Occipital lobe (tissue), 2 donors: ENCODE measurements around the gene NPIPA1. TPM values are rescaled to one million over a fixed set of nuclear protein-coding genes. Genes with fewer than 3 reads are reported as not detected.
"Not testable (repeated sequence)": the region's sequence is repeated elsewhere in the genome, so short reads cannot be mapped to it uniquely, and the experiment has no call there.

Source experiments
- DNase-seq: peaks from one replicate; lab custom pipeline; 2025; lab: John Stamatoyannopoulos, UW
- total RNA-seq: library from RNA; depleted of rRNA; stranded (reverse); fragments of >200 nt; gene quantifications from one replicate; pipeline ENCODE4 v1.2.3, GENCODE V29; 2014

The NPIPA1 gene
- total RNA-seq, 1 donor from 2014 or later = 39.3 TPM

DNA sequence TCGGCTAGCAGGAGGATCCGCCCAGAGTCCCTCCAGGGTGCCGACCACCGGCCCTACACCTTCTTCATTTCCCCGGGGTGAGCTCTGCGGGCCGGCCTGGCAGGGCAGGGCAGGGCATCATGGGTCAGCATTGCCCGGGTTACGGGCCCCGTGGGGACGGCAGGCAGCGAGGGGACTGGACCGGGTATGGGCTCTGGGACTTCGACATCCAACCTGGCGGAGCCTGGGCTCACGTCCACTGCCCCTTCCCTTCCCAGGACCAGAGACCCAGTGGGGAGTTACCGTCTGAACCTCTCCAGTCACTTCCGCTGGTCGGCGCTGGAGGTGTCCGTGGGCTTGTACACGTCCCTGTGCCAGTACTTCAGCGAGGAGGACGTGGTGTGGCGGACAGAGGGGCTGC is 7.0 kb upstream of the NPIPA1 start:
- DNase-seq = not testable (repeated sequence)

DNA sequence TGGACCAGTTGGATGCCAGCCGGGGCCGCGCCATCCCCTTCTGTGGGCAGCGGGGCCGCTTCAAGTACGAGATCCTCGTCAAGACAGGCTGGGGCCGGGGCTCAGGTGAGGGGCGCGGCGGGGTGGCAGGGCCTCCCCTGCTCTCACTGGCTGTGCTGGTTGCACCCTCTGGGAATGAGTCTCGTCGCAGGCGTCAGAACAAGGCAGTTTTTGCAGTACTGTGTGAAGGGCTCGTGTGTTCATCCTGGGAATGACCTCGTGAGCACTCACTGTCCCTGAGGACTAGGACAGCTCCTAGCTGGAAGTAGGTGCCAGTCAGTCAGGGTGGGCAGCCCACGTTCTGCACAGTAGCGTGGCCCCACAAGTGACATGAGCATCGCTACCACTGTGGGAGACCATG is 6.3 kb upstream of the NPIPA1 start:
- not testable (repeated sequence) for DNase-seq

DNA sequence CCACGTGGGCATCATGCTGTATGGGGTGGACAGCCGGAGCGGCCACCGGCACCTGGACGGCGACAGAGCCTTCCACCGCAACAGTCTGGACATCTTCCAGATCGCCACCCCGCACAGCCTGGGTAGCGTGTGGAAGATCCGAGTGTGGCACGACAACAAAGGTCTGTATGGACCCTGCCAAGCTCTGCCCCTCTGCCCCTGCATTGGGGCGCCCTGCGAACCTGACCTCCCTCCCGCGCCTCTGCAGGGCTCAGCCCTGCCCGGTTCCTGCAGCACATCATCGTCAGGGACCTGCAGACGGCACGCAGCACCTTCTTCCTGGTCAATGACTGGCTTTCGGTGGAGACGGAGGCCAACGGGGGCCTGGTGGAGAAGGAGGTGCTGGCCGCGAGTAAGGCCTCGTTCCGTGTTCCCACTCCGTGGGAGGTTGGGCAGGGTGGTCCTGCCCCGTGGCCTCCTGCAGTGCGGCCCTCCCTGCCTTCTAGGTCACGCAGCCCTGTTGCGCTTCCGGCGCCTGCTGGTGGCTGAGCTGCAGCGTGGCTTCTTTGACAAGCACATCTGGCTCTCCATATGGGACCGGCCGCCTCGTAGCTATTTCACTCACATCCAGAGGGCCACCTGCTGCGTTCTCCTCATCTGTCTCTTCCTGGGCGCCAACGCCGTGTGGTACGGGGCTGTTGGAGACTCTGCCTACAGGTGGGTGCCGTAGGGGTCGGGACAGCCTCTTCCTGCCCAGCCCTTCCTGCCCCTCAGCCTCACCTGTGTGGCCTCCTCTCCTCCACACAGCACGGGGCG is 4.5 kb upstream of the NPIPA1 start:
- not testable (repeated sequence) for DNase-seq

DNA sequence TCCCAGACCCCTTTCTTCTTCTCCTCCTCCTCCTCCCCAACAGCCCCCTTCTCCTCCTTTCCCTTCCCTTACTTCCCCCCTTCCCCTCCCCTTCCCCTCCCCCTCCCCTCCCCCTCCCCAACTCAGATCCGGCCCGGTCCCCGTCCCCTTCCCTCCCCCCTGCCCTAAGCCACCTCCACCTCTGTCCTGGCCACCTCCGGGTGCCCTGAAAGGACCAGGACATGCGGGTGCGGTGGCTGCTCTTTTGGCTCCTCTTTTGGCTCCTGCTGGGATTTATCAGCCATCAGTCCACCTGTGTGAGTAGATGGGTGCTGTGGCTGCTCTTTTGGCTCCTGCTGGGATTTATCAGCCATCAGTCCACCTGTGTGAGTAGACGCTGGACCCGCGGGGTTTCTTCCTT is 751 bp downstream of the NPIPA1 start:
- not testable (repeated sequence) for DNase-seq

DNA sequence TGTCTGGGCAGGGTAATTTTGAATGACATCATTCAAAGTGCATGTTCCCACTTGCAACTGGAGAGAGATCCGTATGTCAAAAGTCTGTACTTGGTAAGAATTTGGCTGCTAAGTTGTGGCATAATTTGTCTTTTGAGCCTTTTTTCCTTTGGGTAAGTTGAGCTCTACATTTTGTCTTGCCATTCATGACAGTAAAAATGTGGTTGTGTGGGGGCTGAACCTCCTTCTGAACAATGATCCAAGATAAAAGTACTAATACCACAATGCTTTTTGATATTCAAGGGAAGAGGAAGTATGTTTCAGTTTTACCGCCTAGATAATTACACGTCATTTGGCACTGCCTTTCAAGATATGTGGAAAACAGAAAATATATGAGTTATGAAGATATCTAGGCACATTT is 5.4 kb downstream of the NPIPA1 start:
- DNase-seq = not testable (repeated sequence)

DNA sequence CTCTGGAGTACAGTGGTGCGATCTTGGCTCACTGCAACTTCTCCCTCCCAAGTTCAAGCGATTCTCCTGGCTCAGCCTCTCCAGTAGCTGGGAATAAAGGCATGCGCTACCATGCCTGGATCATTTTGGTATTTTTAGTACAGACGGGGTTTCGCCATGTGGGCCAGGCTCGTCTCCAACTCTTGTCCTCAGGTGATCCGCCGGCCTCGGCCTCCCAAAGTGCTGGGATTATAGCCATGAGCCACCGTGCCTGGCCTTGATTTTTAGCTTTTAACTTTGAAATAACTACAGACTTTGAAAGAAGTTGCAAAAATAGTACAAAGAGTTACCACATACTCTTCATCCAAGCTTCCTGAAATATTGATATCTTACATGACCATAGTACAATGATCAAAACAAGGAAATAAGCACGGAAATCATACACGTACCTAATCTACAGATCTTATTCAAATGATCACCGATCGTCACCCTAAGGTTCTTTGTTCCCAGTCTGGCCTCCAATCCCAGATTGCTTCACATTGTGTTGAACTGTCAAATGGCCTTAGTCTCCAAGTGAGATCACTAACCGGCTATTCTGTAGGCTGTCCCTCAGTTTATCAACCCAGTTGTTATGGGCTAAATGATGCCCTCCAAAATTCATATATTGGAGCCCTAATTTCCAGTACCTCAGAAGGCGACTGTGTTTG is 18.4 kb downstream of the NPIPA1 start:
- DNase-seq = no peak

DNA sequence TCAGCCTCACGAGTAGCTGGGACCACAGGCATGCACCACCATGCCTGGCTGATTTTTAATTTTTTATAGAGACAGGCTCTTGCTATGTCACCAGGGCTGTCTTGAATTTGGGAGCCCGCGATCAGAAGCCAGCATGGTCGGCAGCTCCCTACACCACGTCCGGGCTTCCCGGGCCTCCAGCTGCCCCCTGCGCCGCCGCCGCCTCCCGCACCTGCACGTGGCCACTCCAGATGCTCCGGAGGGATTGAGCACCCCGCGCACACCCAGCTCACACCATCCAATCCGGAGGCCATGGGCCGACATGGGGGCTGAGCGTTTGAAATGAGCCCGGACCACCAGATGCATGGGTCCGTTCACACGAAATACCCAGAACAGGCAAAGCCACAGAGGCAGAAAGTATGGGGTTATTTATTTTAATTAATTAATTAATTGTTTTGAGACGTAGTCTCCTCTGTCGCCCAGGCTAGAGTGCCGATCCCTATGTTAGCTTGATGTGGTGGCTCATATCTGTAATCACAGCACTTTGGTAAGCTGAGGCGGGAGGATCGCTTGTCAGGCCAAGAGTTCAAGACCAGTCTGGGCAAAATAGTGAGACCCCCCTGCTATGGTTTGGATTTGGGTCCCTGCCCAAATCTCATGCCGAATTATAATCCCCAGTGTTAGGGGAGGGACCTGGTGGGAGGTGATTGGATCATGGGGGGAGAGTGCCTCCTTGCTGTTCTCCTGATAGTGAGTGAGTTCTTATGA is 20.5 kb downstream of the NPIPA1 start:
- DNase-seq = no peak

DNA sequence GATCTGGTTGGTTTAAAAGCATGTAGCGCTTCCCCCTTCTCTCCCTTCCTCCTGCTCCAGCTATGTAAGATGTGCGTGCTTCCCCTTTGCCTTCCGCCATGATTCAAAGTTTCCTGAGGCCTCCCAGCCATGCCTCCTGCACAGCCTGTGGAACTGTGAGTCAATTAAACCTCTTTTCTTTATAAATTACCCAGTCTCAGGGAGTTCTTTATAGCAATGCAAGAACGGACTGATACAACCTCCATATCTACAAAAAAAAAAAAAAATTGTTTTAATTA is 21.0 kb downstream of the NPIPA1 start:
- DNase-seq = no peak

DNA sequence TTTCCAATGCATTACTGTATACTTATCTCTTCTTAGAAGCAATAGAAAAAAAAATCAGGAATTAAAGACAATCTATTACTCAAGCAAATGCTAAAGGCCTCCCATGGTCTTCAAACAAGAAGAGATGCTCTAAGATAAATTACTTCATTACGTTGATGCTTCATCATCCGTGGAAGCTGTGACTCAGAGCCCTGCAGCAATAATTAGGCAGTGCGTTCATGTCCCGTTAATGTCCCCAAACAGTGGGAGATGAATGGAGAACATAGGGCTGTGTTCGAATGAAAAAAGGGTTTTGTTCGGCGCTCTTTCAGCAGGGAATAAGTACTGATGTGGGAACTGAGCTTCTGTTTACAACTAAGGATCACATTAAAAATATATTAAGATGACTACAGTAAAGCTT is 21.7 kb downstream of the NPIPA1 start:
- DNase-seq = no peak

DNA sequence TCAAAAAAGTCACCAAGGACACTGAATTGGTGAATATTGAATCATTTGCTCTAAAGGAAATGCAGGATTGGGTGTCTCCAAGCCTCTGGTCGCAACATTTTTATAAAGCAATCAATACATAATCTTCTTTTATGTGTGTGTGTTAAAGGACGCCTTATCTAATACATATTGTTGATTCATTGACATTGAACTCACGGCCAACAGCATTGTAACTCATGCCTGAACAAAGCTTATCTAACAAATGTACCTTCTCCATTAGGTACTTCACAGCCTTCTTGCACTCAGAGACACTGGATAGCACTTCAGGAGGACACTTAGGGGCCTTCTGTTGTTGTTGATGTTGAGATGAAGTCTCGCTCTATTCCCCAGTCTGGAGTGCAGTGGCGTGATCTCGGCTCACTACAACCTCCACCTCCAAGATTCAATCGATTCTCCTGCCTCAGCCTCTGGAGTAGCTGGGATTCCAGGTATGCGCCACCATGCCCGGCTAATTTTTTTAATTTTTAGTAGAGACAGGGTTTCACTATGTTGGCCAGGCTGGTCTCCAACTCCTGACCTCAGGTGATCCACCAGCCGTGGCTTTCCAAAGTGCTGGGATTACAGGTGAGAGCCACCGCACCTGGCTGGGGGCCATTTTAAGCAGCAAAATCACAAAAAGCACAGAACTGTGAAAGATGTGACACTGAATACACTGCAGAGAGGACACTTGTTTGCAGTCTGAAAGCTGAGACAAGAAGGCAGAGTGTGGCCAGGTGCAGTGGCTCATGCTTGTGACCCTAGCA is 24.4 kb downstream of the NPIPA1 start:
- DNase-seq = no peak

DNA sequence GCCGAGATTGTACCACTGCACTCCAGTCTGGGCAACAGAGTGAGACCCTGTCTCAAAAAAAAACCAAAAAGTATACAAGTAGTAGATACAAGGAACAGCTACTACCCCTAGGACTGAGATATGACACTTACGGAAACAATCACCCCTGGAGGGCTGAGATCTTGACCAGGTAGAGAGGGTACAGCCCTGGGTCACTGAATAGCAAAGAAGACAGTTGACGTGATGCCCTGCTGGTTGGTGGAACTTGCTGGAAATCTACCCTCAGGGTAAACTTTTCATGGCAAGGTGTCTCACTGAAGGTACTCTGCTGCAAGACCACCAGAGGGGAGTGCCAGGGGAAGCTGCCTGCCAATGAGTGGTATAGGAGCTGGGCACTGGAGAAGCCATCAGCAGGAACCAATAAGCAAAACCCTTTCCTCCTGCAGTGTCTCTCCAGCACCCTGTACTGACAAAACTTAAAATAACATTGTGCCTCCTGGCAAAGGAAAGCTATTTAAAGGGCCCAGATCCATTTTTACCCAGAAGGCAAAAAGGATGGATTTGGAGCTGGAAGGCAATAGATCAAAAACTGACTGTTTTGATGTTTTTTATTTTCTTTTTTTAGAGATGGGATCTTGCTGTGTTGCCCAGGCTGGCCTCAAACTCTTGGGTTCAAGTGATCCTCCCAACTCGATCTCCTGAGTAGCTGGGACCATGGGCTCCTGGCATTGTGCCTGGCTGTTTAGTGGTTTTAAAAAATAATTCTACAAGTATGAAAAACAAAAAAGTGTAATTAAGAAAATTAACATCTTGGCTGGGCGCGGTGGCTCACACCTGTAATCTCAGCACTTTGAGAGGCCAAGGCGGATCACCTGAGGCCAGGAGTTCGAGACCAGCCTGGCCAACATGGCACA is 26.3 kb downstream of the NPIPA1 start:
- no peak for DNase-seq

DNA sequence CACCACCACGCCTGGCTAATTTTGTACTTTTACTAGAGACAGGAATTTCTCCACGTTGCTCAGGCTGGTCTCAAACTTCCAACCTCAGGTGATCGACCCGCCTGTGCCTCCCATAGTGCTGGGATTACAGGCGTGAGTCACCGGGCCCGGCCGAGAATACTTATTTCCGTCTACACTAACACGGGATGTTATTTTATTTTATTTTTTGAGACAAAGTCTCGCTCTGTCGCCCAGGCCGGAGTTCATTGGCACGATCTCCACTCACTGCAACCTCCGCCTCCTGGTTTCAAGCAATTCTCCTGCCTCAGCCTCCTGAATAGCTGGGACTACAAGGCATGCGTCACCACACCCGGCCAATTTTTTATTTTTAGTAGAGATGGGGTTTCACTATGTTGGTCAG is 28.1 kb downstream of the NPIPA1 start:
- no peak for DNase-seq

DNA sequence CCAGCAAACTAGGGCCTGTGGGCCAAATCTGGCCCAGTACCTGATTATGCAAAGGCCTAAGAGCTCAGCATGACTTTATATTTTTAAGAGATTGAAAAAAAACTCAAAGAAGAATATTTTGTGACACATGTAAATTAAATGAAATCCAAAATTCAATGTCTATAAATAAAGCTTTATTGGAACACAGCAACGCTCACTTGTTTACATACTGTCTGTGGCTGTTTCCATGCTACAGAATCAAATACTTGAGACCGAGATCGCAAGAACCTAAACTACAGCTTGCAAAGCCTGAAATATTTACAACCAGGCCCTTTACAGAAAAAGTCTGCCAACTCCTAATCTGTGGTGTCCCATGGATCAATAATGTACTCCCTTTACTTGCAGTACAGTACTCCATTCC is 32.6 kb downstream of the NPIPA1 start:
- not testable (repeated sequence) for DNase-seq

DNA sequence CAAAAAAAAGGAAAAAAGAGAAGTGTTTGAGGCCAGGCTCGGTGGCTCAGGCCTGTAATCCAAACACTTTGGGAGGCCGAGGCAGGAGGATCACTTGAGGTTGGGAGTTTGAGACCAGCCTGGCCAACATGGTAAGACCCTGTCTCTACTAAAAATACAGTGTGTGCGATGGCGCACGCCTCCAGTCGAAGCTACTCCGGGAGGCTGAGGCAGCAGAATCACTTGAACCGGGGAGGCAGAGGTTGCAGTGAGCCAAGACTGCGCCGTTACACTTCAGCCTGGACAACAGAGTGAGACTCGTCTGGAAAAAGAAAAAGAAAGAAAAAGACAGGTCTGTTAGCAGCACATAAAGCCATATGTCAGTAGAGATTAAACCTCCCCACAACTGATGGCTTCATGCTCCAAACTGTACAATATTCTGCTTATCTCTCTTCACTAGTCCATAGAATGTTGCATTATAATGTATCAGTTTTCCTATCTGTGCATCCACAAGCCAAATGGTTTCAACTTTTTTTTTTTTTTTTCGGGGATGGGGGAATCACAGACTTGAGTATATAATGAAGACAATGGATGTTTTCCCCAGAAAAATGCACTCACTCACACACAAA is 34.5 kb downstream of the NPIPA1 start:
- DNase-seq = not testable (repeated sequence)

DNA sequence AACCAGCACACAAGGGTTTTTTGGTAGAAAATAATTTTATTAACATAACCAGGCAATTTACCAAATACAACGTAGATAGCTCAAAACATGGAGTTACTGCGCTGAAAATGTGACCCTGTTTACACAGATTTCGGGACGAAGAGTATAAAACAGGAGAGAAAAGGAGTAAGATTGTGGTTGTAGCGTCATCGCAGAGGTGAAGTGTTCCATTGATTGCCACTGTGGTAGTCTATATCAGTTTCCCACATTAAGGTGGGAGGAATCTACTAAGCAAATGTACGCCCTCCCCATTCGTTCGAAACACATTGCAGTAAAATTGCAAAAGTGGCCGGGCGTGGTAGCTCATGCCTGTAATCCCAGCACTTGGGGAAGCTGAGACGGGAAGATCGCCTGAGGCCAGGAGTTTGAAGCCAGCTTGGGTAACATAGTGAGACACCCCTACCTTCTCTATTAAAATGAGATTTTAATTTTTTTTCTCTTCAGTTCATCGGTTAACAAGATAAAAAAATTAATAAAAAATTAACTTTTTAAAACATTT is 36.6 kb downstream of the NPIPA1 start:
- not testable (repeated sequence) for DNase-seq

DNA sequence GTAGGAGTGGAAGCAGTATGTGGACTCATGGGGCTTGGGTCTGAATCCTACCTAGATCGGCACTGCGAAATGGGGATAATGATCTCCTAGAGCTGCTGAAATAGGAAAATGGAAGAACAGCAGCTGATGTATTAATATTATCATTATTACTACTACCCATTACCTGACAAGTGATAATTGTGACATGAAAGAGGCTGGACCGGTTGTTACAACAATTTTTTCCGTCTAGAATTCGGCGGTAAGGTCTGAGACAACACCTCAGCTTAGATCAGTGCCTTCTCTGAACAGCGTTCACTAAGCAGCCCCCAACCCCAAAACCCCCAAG is 37.0 kb downstream of the NPIPA1 start:
- DNase-seq = not testable (repeated sequence)

DNA sequence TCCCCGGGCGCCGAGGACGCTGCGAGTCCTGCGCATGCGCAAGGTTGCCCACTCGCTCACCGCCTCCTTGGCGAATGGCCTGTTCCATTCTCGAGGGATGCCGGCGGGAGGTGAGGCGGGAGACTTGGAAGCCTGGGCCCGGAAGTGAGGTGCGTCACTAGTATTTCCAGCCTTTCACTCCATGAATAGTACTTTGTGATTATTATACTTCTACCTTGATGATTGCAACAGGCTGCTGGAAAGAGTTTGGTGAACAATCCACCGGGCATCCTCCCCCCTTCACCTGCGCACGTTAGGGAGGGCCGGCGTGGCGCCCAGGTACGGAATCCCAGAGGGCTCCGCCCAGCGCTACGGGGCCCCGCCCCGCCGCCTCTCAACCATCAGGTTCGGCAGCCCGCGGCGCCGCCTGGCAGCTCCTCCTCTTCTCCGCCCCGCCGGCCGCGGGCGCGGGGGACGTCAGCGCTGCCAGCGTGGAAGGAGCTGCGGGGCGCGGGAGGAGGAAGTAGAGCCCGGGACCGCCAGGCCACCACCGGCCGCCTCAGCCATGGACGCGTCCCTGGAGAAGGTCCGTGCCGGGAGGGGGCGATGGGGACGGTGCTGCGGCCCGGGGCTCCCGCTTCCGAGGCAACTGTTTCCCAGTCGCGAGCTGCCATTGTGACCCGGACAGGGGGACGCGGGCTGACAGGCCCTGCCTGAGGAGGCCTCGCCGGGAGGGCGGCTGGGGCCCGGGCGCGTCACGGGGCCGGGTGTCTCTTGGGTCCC is 37.6 kb downstream of the NPIPA1 start, which contains the start of gene PDXDC1:
TSS of gene PDXDC1 (plus strand) at position 371 of the 762 bp plus-strand sequence. CDS start at position 545, 174 bp downstream.
- peak; percentile 93 for DNase-seq

DNA sequence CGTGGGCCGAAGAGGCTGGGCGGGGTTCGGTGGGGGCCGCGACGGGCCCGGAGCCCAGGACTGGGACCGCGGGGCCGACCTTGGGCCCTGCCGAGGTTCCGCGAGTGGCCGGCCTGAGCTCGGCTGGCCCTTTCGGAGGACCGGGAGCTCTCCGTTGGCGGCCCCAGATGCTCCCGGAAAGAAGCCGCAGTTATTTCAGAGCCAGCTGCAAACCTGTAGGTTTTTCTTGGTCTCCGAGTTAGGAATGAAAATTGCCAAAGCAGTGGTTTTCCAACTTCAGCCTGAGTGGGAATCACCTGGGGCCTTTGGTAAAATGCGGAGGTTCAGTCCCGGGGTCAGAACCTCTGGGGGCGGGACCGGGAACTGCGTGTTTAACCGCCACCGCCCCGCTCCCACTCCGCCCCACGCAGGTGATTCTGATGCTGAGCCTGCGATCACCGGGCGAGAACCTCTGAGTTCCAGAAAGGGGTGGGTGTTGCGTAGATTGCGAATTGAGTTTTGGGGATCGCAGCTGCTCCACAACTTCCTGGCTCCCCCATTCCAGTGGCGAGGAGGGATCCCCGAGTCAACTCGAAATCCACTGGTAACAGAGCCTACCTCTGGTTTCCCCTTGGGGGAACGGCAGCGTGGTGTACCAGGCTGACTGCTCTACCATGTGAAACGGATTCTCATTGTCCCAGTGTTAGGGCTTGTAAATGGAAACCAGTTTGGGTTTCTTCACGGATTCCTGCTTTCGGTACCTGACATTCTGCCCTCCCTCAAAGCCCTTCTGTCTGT is 38.4 kb downstream of the NPIPA1 start:
- DNase-seq = peak; percentile 36
